CD4-positive, CD25-positive, alpha-beta regulatory T cell (primary cell): Measurements from ENCODE around the gene PPIB. TPM values are rescaled to one million over a fixed set of nuclear protein-coding genes. Genes with fewer than 3 reads are reported as not detected.

ENCODE experiments used
- ATAC-seq, 2 donors: fragments of 150-1000 bp; cut with Tn5 transposase; one replicate each; pipeline ENCODE4 v1.10.0; 2021; ENCODE audit warnings: low read depth in 2 of 2, moderate number of reproducible peaks in 2 of 2, moderate library complexity in 1 of 2
- DNase-seq, 3 donors: peaks; one replicate each; pipeline versions ENCODE4 v3.0.0 to v3.0.0-alpha.2; 2012 to 2022; ENCODE audit warnings: mixed read lengths in 1 of 3
- H3K27ac ChIP-seq: one replicate; pipeline ENCODE4 v1.7.0; 2013; ENCODE audit warnings: mild to moderate bottlenecking, low read length; ENCODE audit not compliant: insufficient read depth, poor library complexity, severe bottlenecking
- H3K27me3 ChIP-seq: one replicate; pipeline ENCODE4 v1.7.0; 2013; ENCODE audit warnings: low read length; ENCODE audit not compliant: control insufficient read depth, insufficient read depth
- H3K36me3 ChIP-seq: one replicate; pipeline ENCODE4 v1.7.0; 2013; ENCODE audit warnings: mild to moderate bottlenecking, low read length, moderate library complexity; ENCODE audit not compliant: control insufficient read depth, insufficient read depth
- H3K4me1 ChIP-seq: 2 replicates; pipeline ENCODE4 v1.7.0; 2013; ENCODE audit warnings: mild to moderate bottlenecking, low read length; ENCODE audit not compliant: insufficient read depth, control insufficient read depth, poor library complexity, severe bottlenecking
- H3K4me3 ChIP-seq: one replicate; pipeline ENCODE4 v1.7.0; 2013; ENCODE audit warnings: low read depth, mild to moderate bottlenecking, low read length, moderate library complexity
- H3K9me3 ChIP-seq, 2 experiments: 1 replicate in 1 of 2; 2 replicates in 1 of 2; pipeline ENCODE4 v1.7.0; 2013; ENCODE audit warnings: low read length in 2 of 2, mild to moderate bottlenecking in 1 of 2, moderate library complexity in 1 of 2; ENCODE audit not compliant: control insufficient read depth in 2 of 2
- H3K27ac Mint-ChIP-seq, 3 donors: one replicate each; pipeline ENCODE4 v1.8.0; 2020 to 2022; ENCODE audit warnings: mild to moderate bottlenecking in 3 of 3, mixed read lengths in 3 of 3, moderate library complexity in 2 of 3
- H3K27me3 Mint-ChIP-seq: one replicate; pipeline ENCODE4 v1.8.0; 2022; ENCODE audit warnings: mild to moderate bottlenecking, mixed read lengths
- H3K36me3 Mint-ChIP-seq: one replicate; pipeline ENCODE4 v1.8.0; 2020; ENCODE audit warnings: mixed read lengths
- H3K4me1 Mint-ChIP-seq, 4 donors: one replicate each; pipeline ENCODE4 v1.8.0; 2020 to 2022; ENCODE audit warnings: mixed read lengths in 4 of 4, mild to moderate bottlenecking in 1 of 4
- H3K4me3 Mint-ChIP-seq, 4 donors: one replicate each; pipeline ENCODE4 v1.8.0; 2020 to 2022; ENCODE audit warnings: mild to moderate bottlenecking in 4 of 4, mixed read lengths in 4 of 4, moderate library complexity in 3 of 4
- H3K9me3 Mint-ChIP-seq, 7 donors: one replicate each; pipeline ENCODE4 v1.8.0; 2020 to 2022; ENCODE audit warnings: mixed read lengths in 7 of 7, mild to moderate bottlenecking in 3 of 7, moderate library complexity in 2 of 7
- polyA plus RNA-seq, 4 donors: library from polyadenylated mRNA; unstranded; fragments of 300-500 nt; fragmentation: Illumina TruSeq; gene quantifications; one replicate each; pipeline ENCODE4 v1.2.3, GENCODE V29; 2021
- total RNA-seq: library from RNA; stranded (reverse); gene quantifications from one replicate; pipeline ENCODE4 v1.2.3, GENCODE V29; 2022

PPIB gene
- total and polyA plus RNA-seq, 5 donors from 2014 or later, result 171 to 624 (median 558) TPM

GRCh38 chr15:64191971-64192830 lies 29.4 kb upstream of the PPIB start:
- Histone ChIP-seq H3K4me1 (no peaks in the 10 kb centered on the region), H3K4me3 (no peak overlapping the region), H3K27ac (no peak overlapping the region), H3K9me3 (no peaks in the 10 kb centered on the region), H3K27me3 (no peaks in the 10 kb centered on the region), H3K36me3 (peaks cover 19% of the 10 kb centered on the region)
- Mint-ChIP-seq H3K4me3 (no peak overlapping the region), H3K4me1 (peaks cover 0 to 14% (median 2%) of the 10 kb centered on the region in 4 donors), H3K27ac (no peak overlapping the region), H3K27me3 (no peaks in the 10 kb centered on the region), H3K9me3 (no peaks in the 10 kb centered on the region), H3K36me3 (peaks cover 33% of the 10 kb centered on the region)
- DNase-seq (no peak), ATAC-seq (no peak)

- Mint-ChIP-seq H3K27me3 (no peaks in the 10 kb centered on the region), H3K4me3 (no peak overlapping the region), H3K27ac (peak overlapping the region in 2 of 3 donors; percentile 44 to 86), H3K9me3 (no peaks in the 10 kb centered on the region), H3K36me3 (peaks cover 23% of the 10 kb centered on the region), H3K4me1 (peaks cover 0 to 8% (median 2%) of the 10 kb centered on the region in 4 donors)
- Histone ChIP-seq H3K9me3 (no peaks in the 10 kb centered on the region), H3K4me3 (no peak overlapping the region), H3K27me3 (no peaks in the 10 kb centered on the region), H3K4me1 (no peaks in the 10 kb centered on the region), H3K27ac (no peak overlapping the region), H3K36me3 (peaks cover 13% of the 10 kb centered on the region)
- ATAC-seq (no peak), DNase-seq (no peak)
Measured at GRCh38 chr15:64187396-64188191, 24.8 kb upstream of the PPIB start.

- Histone ChIP-seq H3K36me3 (peaks cover 27% of the 10 kb centered on the region), H3K27ac (no peak overlapping the region), H3K27me3 (no peaks in the 10 kb centered on the region), H3K4me3 (no peak overlapping the region), H3K9me3 (no peaks in the 10 kb centered on the region), H3K4me1 (no peaks in the 10 kb centered on the region)
- no peaks in the 10 kb centered on the region for H3K9me3 Mint-ChIP-seq
- DNase-seq, result no peak
- no peak overlapping the region for H3K27ac Mint-ChIP-seq
- H3K4me3 Mint-ChIP-seq, result no peak overlapping the region
- H3K27me3 Mint-ChIP-seq, result no peaks in the 10 kb centered on the region
- no peak for ATAC-seq
- peaks cover 0 to 8% (median 3%) of the 10 kb centered on the region in 4 donors for H3K4me1 Mint-ChIP-seq
- H3K36me3 Mint-ChIP-seq, result peaks cover 29% of the 10 kb centered on the region
Measured at GRCh38 chr15:64185146-64185911, 22.5 kb upstream of the PPIB start.

- H3K27ac Mint-ChIP-seq, result no peak overlapping the region
- ATAC-seq (no peak), DNase-seq (no peak)
- Histone ChIP-seq H3K36me3 (peaks cover 39% of the 10 kb centered on the region), H3K9me3 (no peaks in the 10 kb centered on the region), H3K4me3 (no peak overlapping the region), H3K4me1 (no peaks in the 10 kb centered on the region), H3K27me3 (no peaks in the 10 kb centered on the region), H3K27ac (no peak overlapping the region)
- H3K27me3 Mint-ChIP-seq, result no peaks in the 10 kb centered on the region
- no peak overlapping the region for H3K4me3 Mint-ChIP-seq
- no peaks in the 10 kb centered on the region for H3K9me3 Mint-ChIP-seq
- H3K36me3 Mint-ChIP-seq, result peaks cover 29% of the 10 kb centered on the region
- peaks cover 0 to 3% (median 1%) of the 10 kb centered on the region in 4 donors for H3K4me1 Mint-ChIP-seq
Measured at GRCh38 chr15:64182859-64183370, 20.1 kb upstream of the PPIB start.

GRCh38 chr15:64180235-64180824 lies 17.5 kb upstream of the PPIB start:
- DNase-seq (no peak), ATAC-seq (no peak)
- H3K4me1 Mint-ChIP-seq, result peaks cover 0 to 3% (median 0%) of the 10 kb centered on the region in 4 donors
- H3K36me3 Mint-ChIP-seq, result peaks cover 38% of the 10 kb centered on the region
- Histone ChIP-seq H3K4me1 (no peaks in the 10 kb centered on the region), H3K4me3 (no peak overlapping the region), H3K9me3 (no peaks in the 10 kb centered on the region), H3K27me3 (no peaks in the 10 kb centered on the region), H3K27ac (no peak overlapping the region), H3K36me3 (peaks cover 53% of the 10 kb centered on the region)
- H3K9me3 Mint-ChIP-seq, result no peaks in the 10 kb centered on the region
- H3K4me3 Mint-ChIP-seq, result no peak overlapping the region
- H3K27ac Mint-ChIP-seq, result no peak overlapping the region
- no peaks in the 10 kb centered on the region for H3K27me3 Mint-ChIP-seq

GRCh38 chr15:64166102-64166890 lies 3.5 kb upstream of the PPIB start:
- peaks cover 0 to 25% (median 19%) of the 10 kb centered on the region in 4 donors for H3K4me1 Mint-ChIP-seq
- peaks cover 20% of the 10 kb centered on the region for H3K36me3 Mint-ChIP-seq
- no peak for ATAC-seq

More at GRCh38 chr15:64166102-64166890, 3.5 kb upstream of the PPIB start:
- Mint-ChIP-seq H3K9me3 (no peaks in the 10 kb centered on the region), H3K27ac (peak overlapping the region in 1 of 3 donors; percentile 2), H3K4me3 (peak overlapping the region in 1 of 4 donors; percentile 19), H3K27me3 (peaks cover 6% of the 10 kb centered on the region)
- peaks cover 12% of the 10 kb centered on the region for H3K36me3 ChIP-seq
- H3K4me3 ChIP-seq, result no peak overlapping the region
- H3K27me3 ChIP-seq, result no peaks in the 10 kb centered on the region
- H3K9me3 ChIP-seq, result no peaks in the 10 kb centered on the region
- no peak overlapping the region for H3K27ac ChIP-seq
- peaks cover 23% of the 10 kb centered on the region for H3K4me1 ChIP-seq
- DNase-seq, result no peak
